Measurements from ENCODE around the gene BMI1.

BMI1 gene

DNA sequence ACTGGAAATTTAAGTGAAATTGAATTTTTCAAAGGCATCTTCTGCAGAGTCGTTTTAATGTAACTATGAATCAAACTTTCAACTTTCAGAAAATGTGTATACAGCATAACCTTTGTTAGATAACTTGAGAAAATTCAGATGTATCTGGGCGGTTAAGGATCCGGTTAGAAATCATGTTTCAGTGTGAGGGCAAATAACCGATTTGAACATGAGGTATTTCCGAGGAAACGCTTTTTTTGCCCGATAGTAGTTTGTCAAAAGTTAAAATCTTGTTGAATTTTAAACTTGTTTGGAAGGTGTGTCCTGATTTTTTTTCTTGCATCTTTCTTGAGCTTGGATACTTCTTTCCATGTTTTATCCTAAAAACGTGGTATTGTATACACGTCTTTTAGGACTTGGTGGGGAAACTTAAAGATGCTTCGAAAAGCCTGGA, 1.3 kb upstream of the BMI1 start:
- DNase-seq (ENCODE audit: low read depth in 2 of 2), result no peak

DNA sequence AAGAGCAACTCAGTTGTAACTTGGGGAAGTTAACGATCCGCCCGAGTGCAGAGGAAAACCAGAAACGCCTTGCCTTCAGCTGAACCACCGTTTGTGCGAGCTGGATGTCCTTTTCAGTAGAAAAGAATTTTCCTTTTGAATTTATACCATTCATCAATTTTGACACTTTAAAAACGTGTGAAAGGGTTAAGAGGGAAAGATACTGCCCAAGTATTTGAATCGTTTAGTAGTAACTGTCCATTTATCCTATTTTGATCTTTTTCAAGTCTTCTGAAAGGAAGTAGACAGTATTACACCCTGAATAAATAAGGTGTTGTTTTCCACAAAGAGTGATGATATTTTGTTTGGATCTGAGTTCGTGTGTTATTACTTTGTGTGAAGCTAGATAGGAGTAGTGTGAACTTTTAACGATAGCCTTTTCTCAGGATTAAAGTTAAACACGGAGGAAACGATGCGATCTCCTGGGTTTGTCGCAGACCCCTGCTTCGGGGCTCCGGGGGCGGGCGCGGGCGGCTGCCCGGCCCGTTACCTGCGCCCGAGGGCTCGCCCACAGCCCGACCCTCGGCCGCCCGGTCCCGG, 830 bp upstream of the BMI1 start:
- DNase-seq (ENCODE audit: low read depth in 2 of 2), result no peak

GRCh38 chr10:22321156-22321923, 441 bp downstream of the BMI1 start:
- peak in 1 of 2 donors; percentile 64 for DNase-seq (ENCODE audit: low read depth in 2 of 2)

DNA sequence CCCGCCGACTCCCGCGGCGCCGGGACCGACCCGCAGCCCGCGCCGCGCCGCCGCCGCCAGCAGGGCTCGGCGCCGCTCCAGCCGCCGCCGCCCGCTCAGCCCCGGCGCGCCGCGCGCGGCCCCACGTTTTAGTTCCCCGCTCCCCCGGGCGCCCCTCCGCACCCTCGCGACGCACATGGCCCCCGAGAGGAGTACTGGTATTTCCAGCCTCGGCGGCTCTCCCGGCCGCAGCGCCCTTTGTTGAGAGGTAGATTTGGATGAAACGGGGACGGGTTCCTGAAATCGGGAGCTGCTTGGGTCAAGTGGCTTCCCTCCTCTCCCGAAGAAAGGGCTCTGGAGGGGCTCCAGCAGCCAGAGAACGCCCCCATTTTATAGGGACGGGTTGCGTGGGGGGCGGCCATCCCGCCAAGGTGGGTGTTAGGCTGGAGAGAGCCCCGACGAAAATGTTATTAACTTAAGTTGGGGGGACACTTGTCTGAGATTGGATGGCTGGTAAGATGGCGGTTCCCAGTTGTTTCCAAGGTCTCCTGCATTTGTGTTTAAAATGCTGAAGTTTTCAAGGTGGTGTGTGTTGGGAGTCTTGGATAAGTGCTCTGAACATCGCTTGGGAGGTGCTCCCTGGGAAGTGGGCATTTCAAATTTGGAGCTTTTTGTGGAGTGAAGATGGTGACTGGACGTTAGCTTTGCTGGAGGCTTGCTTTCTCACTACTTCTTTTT, 1.2 kb downstream of the BMI1 start:
- DNase-seq (ENCODE audit: low read depth in 2 of 2), result peak in 1 of 2 donors; percentile 26

DNA sequence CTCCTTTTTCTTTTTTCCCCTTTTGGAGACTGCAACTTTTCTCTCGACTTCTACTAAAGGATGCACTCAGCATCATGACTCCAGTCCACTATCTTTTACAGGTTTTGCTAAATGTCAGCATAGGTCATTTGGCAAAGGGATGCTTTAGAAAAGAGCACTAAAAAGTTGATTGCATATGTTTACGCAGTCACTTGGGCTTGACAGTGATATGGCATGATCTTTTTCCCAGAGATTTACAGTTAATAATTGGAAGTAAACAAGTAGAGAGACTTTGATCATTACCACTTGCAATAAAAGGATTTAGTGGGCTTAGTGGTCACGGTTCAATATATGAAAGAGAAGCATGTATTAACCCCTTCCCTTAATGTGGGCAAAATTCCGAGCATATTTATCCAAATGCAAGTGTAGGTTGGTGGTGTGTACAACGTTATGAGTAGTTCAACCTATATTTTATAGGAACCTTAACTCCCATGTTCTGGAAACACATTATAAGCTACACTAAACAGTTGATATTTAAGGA, 1.8 kb downstream of the BMI1 start:
- DNase-seq (ENCODE audit: low read depth in 2 of 2), result no peak

GRCh38 chr10:22323538-22324305, 2.8 kb downstream of the BMI1 start:
- no peak for DNase-seq (ENCODE audit: low read depth in 2 of 2)

- no peak for DNase-seq (ENCODE audit: low read depth in 2 of 2)
Measured at GRCh38 chr10:22324413-22324812, 3.5 kb downstream of the BMI1 start.

- no peak for DNase-seq (ENCODE audit: low read depth in 2 of 2)
Measured at GRCh38 chr10:22324893-22325271, 4.0 kb downstream of the BMI1 start.

DNA sequence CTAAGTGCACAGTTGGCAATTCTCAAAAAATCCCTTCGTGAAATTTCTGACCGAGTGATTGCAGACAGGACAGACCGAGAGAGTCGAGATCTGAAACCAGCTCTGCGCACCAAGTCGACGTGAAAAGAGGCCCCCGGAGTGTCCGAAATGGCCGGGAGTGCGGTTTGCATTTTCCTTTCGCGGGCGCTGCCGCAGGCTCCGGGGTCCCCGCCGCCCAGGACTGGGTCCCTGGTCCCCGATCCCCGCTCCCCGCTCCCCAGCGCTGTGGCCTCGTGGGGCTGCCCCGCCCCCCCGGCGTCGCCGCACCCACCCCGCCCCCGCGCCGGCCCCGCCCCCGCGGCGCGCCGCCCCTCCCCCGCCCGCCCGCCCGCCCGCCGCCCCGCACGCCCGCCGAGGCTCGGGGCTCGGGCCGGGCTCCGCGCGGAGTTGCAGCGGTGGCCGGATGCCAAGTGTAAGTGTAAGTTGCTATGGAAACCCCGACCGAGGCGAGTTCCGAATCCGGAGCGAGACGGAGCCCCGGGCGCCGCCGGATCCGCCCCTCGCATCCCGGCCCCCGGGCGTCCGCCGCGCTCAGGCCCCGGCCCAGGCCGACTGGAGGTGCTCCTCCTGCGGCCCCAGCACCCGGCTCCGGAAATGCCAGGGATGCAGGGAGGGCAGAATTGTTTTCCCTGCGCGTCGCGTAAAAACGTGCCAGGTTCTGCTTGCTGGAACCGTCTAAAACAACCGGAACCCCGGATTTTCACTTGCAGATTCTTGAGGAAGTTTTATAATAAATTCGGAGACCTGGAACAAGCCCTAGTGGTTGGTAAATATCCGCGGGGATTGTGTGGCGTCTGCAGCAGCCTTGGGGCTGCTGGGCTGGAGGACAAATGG, 4.6 kb downstream of the BMI1 start:
- DNase-seq (ENCODE audit: low read depth in 2 of 2), result peak; percentile 48 to 51

- no peak for DNase-seq (ENCODE audit: low read depth in 2 of 2)
Measured at GRCh38 chr10:22326145-22326702, 5.3 kb downstream of the BMI1 start.

DNA sequence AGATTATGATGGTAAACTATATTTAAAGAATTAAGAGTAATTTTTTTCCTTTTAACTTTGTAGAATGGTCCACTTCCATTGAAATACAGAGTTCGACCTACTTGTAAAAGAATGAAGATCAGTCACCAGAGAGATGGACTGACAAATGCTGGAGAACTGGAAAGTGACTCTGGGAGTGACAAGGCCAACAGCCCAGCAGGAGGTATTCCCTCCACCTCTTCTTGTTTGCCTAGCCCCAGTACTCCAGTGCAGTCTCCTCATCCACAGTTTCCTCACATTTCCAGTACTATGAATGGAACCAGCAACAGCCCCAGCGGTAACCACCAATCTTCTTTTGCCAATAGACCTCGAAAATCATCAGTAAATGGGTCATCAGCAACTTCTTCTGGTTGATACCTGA, 8.3 kb downstream of the BMI1 start:
- no peak for DNase-seq (ENCODE audit: low read depth in 2 of 2)

DNA sequence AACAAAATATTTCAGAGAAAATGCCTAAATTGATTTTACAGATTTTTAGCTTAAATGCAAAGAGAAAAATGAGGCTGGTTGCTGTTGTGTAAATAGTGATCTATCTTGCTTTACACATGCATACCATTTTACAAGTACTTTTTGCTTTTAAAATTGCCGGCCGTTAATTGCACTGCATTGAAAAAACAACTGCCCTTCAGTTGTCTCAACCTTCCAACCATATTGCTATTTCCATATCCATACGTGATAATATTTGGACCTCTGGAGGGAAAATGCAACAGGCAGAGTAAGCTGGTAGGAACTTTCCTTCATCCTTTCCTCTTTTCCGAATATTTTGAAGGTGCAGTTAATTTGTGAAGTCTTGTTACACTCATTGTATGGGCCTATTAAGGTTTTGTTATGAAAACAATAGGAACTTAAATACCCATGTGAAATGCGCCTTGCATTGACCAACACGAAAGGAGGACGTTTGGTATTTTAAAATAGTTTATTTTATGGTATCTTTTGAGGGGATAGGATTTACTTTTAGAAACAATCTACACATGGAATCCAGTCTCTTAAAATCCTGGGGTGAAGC, 11.3 kb downstream of the BMI1 start:
- no peak for DNase-seq (ENCODE audit: low read depth in 2 of 2)

GRCh38 chr10:22333167-22333974, 12.5 kb downstream of the BMI1 start:
- no peak for DNase-seq (ENCODE audit: low read depth in 2 of 2)

DNA sequence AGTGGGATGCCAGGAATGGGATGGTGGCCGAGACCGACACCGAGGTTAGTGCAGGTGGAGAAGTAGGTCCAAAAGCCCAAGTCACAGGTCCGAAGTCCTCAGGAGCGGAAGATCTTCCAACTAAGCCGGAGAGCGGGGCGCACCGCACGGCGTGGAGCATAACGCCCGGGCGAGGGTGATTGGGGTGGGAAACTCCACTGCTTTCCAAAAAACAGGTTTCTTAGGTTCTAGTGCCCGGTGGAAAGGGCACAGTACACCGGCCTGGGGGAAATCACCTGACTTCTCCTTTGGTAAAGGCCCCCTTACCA, 13.0 kb downstream of the BMI1 start:
- no peak for DNase-seq (ENCODE audit: low read depth in 2 of 2)

- DNase-seq (ENCODE audit: low read depth in 2 of 2), result no peak
Measured at GRCh38 chr10:22334414-22335172, 13.7 kb downstream of the BMI1 start.

- peak in 1 of 2 donors; percentile 36 for DNase-seq (ENCODE audit: low read depth in 2 of 2)
Measured at GRCh38 chr10:22335173-22335933, 14.5 kb downstream of the BMI1 start.

- no peak for DNase-seq (ENCODE audit: low read depth in 2 of 2)
Measured at GRCh38 chr10:22338185-22338900, 17.4 kb downstream of the BMI1 start.
